NCI-H1417 treated with DMSO at 0.1 percent for 48 hours (cell line): ENCODE results near the gene CLDN34.

Experiments
- DNase-seq: peaks from one replicate; lab custom pipeline; 2025; lab: John Stamatoyannopoulos, UW

The CLDN34 gene

GRCh38 chrX:9980927-9981326, 13.8 kb downstream of the CLDN34 start:
- no peak for DNase-seq

GRCh38 chrX:9983441-9983840, 16.3 kb downstream of the CLDN34 start:
- no peak for DNase-seq

GRCh38 chrX:9983846-9984245, 16.7 kb downstream of the CLDN34 start:
- DNase-seq: no peak

- DNase-seq: no peak
Measured at GRCh38 chrX:9988762-9989161, 21.6 kb downstream of the CLDN34 start.

- no peak for DNase-seq
Measured at GRCh38 chrX:9992061-9992460, 24.9 kb downstream of the CLDN34 start.

GRCh38 chrX:9992724-9993123, 25.6 kb downstream of the CLDN34 start:
- DNase-seq: no peak

- peak; percentile 11 for DNase-seq
Measured at GRCh38 chrX:9995855-9996339, 28.7 kb downstream of the CLDN34 start.

- DNase-seq: no peak
Measured at GRCh38 chrX:9997041-9997440, 29.9 kb downstream of the CLDN34 start.

- no peak for DNase-seq
Measured at GRCh38 chrX:9997524-9997923, 30.4 kb downstream of the CLDN34 start.

GRCh38 chrX:10001496-10001895, 34.3 kb downstream of the CLDN34 start:
- no peak for DNase-seq

GRCh38 chrX:10004832-10005475, 37.8 kb downstream of the CLDN34 start:
- DNase-seq: no peak

- DNase-seq: no peak
Measured at GRCh38 chrX:10006086-10006485, 38.9 kb downstream of the CLDN34 start.

- DNase-seq: no peak
Measured at GRCh38 chrX:10006770-10007169, 39.6 kb downstream of the CLDN34 start.

- DNase-seq: no peak
Measured at GRCh38 chrX:10007621-10008020, 40.5 kb downstream of the CLDN34 start.

GRCh38 chrX:10008483-10009056, 41.4 kb downstream of the CLDN34 start:
- DNase-seq: no peak

GRCh38 chrX:10009741-10010140, 42.6 kb downstream of the CLDN34 start:
- no peak for DNase-seq

- no peak for DNase-seq
Measured at GRCh38 chrX:10010686-10011085, 43.5 kb downstream of the CLDN34 start.

GRCh38 chrX:10011261-10011931, 44.2 kb downstream of the CLDN34 start:
- DNase-seq: no peak

- DNase-seq: no peak
Measured at GRCh38 chrX:10011991-10012390, 44.8 kb downstream of the CLDN34 start.

- peak; percentile 68 for DNase-seq
Measured at GRCh38 chrX:10014462-10015354, 47.5 kb downstream of the CLDN34 start.

GRCh38 chrX:10015355-10015722, 48.2 kb downstream of the CLDN34 start:
- DNase-seq: no peak

- DNase-seq: no peak
Measured at GRCh38 chrX:10015723-10016518, 48.8 kb downstream of the CLDN34 start.
